Measurements from ENCODE around the gene HADH. TPM values are rescaled to one million over a fixed set of nuclear protein-coding genes. Genes with fewer than 3 reads are reported as not detected.

HADH gene
- total RNA-seq, 1 experiment from 2014 or later: 10.8 TPM

DNA sequence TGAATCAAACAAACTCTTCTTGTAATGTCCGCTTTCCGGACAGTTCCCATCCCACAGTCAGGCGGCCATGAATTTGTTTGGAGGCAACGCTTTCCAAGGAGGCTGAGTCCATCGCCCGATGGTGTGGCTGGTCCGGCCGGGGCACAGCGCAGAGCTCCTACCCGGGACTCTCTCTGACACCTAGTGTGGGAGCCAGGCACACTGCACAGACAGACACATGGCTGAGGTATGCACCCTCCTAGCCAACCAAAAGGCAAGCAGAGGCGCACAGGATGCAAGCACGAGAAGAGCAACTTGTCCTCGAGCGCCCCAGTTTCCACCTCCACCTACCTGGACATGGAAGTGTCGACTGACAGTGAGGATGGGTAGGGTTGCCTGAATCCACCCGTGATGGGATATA, 91.6 kb downstream of the HADH start:
- no peaks in the 10 kb centered on the region for H3K36me3 ChIP-seq (ENCODE audit: low read depth, low read length)
- H3K4me1 ChIP-seq (ENCODE audit: insufficient read depth, low read length): no peaks in the 10 kb centered on the region
- no peaks in the 10 kb centered on the region for H3K79me2 ChIP-seq (ENCODE audit: low read length)
- no peak overlapping the region for H3K27ac ChIP-seq (ENCODE audit: low read length)
- H3K27me3 ChIP-seq (ENCODE audit: low read length): no peaks in the 10 kb centered on the region; the same call in 1 of the 2 replicates
- H4K20me1 ChIP-seq (ENCODE audit: low read length): no peaks in the 10 kb centered on the region
- no peak for DNase-seq
- BruUV-seq (replicated peaks): no TSS peak
- CTCF ChIA-PET: no interaction called here
- intact Hi-C loops (cut with micrococcal nuclease): no loop called here
- POLR2A ChIA-PET (ENCODE audit: unreplicated experiment): no interaction called here
- H3K9ac ChIP-seq (ENCODE audit: low read length): no peak overlapping the region
- no peaks in the 10 kb centered on the region for H3K9me2 ChIP-seq (replicated peaks; ENCODE audit: low read length)
- no peaks in the 10 kb centered on the region for H3K9me3 ChIP-seq (ENCODE audit: low read length)
- no peaks in the 10 kb centered on the region for H3F3A ChIP-seq (ENCODE audit: low read length, unreplicated experiment)
- no peak for ATAC-seq
- H3K4me3 ChIP-seq (ENCODE audit: low read length): no peak overlapping the region
- TF ChIP-seq EZH2 (IDR thresholded peaks at IDR 0.05; ENCODE audit: low read length, unreplicated experiment): no peak
- TF ChIP-seq, protein P1, sequence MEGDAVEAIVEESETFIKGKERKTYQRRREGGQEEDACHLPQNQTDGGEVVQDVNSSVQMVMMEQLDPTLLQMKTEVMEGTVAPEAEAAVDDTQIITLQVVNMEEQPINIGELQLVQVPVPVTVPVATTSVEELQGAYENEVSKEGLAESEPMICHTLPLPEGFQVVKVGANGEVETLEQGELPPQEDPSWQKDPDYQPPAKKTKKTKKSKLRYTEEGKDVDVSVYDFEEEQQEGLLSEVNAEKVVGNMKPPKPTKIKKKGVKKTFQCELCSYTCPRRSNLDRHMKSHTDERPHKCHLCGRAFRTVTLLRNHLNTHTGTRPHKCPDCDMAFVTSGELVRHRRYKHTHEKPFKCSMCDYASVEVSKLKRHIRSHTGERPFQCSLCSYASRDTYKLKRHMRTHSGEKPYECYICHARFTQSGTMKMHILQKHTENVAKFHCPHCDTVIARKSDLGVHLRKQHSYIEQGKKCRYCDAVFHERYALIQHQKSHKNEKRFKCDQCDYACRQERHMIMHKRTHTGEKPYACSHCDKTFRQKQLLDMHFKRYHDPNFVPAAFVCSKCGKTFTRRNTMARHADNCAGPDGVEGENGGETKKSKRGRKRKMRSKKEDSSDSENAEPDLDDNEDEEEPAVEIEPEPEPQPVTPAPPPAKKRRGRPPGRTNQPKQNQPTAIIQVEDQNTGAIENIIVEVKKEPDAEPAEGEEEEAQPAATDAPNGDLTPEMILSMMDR (conservative IDR thresholded peaks at IDR 0.05; ENCODE audit: low read depth, low read length): no peak
- no peak for TF ChIP-seq EZH2phosphoT487 (IDR thresholded peaks at IDR 0.05; ENCODE audit: borderline replicate concordance, low read length)
- H2AFZ ChIP-seq (ENCODE audit: low read length): no peak overlapping the region
- H3K4me2 ChIP-seq (ENCODE audit: low read length): no peak overlapping the region

Other genes starting within 250 kb of the HADH start
- gene SGMS2, start 165.0 kb upstream of the HADH start, total RNA-seq (2014; rRNA removed): 58.7 and 64.5 TPM in 2 replicates
- gene CYP2U1, start 58.3 kb upstream of the HADH start, total RNA-seq (2014; rRNA removed): 4.1 and 4.4 TPM in 2 replicates
- 0.58 and 2.4 TPM in 2 replicates for gene LEF1, start 179.0 kb downstream of the HADH start, total RNA-seq (2014; rRNA removed)